Astrocyte (in vitro differentiated cells and primary cell): ENCODE measurements around the gene PLEKHG1. TPM values are rescaled to one million over a fixed set of nuclear protein-coding genes. Genes with fewer than 3 reads are reported as not detected.

Source experiments
- DNase-seq: peaks from one replicate; pipeline ENCODE4 v3.0.0-alpha.2; 2010; ENCODE audit warnings: low read depth
- FAIRE-seq: peaks from 2 replicates; lab custom pipeline; 2011; peaks lifted over from hg19 to GRCh38; lab: Jason Lieb, UNC
- H2AFZ ChIP-seq: 2 replicates; pipeline ENCODE4 v1.6.0; 2012; ENCODE audit warnings: low read depth, low read length, inconsistent platforms
- H3K27ac ChIP-seq: 2 replicates; pipeline ENCODE4 v1.5.1; 2011; ENCODE audit warnings: low read depth, low read length, inconsistent platforms
- H3K27me3 ChIP-seq: 2 replicates; pipeline ENCODE4 v1.6.0; 2011; ENCODE audit warnings: low read length, inconsistent platforms; ENCODE audit not compliant: insufficient read depth
- H3K36me3 ChIP-seq: 2 replicates; pipeline ENCODE4 v1.5.1; 2011; ENCODE audit warnings: low read length, inconsistent platforms; ENCODE audit not compliant: insufficient read depth
- H3K4me1 ChIP-seq: 2 replicates; pipeline ENCODE4 v1.5.1; 2011; ENCODE audit warnings: low read length, inconsistent platforms; ENCODE audit not compliant: insufficient read depth
- H3K4me2 ChIP-seq: 2 replicates; pipeline ENCODE4 v1.6.0; 2012; ENCODE audit warnings: low read length, inconsistent platforms
- H3K4me3 ChIP-seq: 2 replicates; pipeline ENCODE4 v1.5.1; 2011; ENCODE audit warnings: low read depth, mild to moderate bottlenecking, low read length, inconsistent platforms; ENCODE audit not compliant: insufficient read depth
- H3K79me2 ChIP-seq: 2 replicates; pipeline ENCODE4 v1.6.0; 2012; ENCODE audit warnings: mild to moderate bottlenecking, low read length, inconsistent platforms; ENCODE audit not compliant: insufficient read depth
- H3K9ac ChIP-seq: 2 replicates; pipeline ENCODE4 v1.6.0; 2012; ENCODE audit warnings: mild to moderate bottlenecking, low read length, inconsistent platforms
- H3K9me3 ChIP-seq: 2 replicates; pipeline ENCODE4 v1.5.1; 2012; ENCODE audit warnings: low read depth, mild to moderate bottlenecking, low read length, inconsistent platforms; ENCODE audit not compliant: insufficient read depth
- H4K20me1 ChIP-seq: 2 replicates; pipeline ENCODE4 v1.6.0; 2012; ENCODE audit warnings: low read length, inconsistent platforms; ENCODE audit not compliant: insufficient read depth
- H3K27ac Mint-ChIP-seq: one replicate; pipeline ENCODE4 v1.8.0; 2021; ENCODE audit warnings: mild to moderate bottlenecking, mixed read lengths; ENCODE audit not compliant: unreplicated experiment
- H3K27me3 Mint-ChIP-seq: one replicate; pipeline ENCODE4 v1.8.0; 2021; ENCODE audit warnings: low read depth, mixed read lengths; ENCODE audit not compliant: unreplicated experiment
- H3K36me3 Mint-ChIP-seq: one replicate; pipeline ENCODE4 v1.8.0; 2021; ENCODE audit warnings: low read depth, mixed read lengths; ENCODE audit not compliant: unreplicated experiment
- H3K4me1 Mint-ChIP-seq: one replicate; pipeline ENCODE4 v1.8.0; 2021; ENCODE audit warnings: low read depth, mixed read lengths; ENCODE audit not compliant: unreplicated experiment
- H3K4me3 Mint-ChIP-seq: one replicate; pipeline ENCODE4 v1.8.0; 2021; ENCODE audit warnings: mild to moderate bottlenecking, moderate library complexity, mixed read lengths; ENCODE audit not compliant: unreplicated experiment
- H3K9me3 Mint-ChIP-seq: one replicate; pipeline ENCODE4 v1.8.0; 2021; ENCODE audit warnings: mild to moderate bottlenecking, mixed read lengths; ENCODE audit not compliant: unreplicated experiment
- EZH2 ChIP-seq: IDR thresholded peaks from 2 replicates; pipeline ENCODE4 v1.6.1; 2012; ENCODE audit warnings: mild to moderate bottlenecking, low read length, inconsistent platforms; ENCODE audit not compliant: insufficient read depth
- total RNA-seq: library from RNA; stranded (reverse); gene quantifications from 2 replicates; pipeline ENCODE4 v1.2.1, GENCODE V29; 2021
- TF ChIP-seq, protein P1 (sequence below): IDR thresholded peaks from 2 replicates; pipeline ENCODE4 v1.5.1; 2011; ENCODE audit warnings: low read depth, mild to moderate bottlenecking, inconsistent platforms, low read length, moderate library complexity; ENCODE audit not compliant: insufficient read depth

PLEKHG1 gene
- total RNA-seq, 1 donor from 2014 or later: 12.1 TPM

DNA sequence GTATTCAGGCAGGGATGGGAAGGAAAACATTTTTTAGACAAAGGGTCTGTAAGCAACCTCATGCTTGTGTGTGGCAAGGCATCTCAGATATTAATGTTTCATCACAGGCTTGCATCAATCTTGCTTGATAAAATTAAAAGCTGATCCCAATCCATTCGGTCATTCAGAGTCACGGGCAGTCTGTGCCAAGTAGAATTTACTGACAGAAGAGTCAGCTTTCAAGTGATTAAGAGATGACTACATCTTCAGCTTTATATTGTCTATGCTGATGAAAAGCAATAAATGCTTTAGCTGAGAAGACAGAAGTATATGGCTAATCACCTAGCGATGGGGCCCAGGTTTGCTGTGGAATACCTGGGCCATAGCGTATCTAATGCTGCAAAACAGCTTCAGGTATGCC, 3.5 kb downstream of the PLEKHG1 start:
- H3K27me3 Mint-ChIP-seq: peaks cover 30% of the 10 kb centered on the region
- FAIRE-seq: no peak
- no peak for TF ChIP-seq EZH2
- TF ChIP-seq, protein P1, sequence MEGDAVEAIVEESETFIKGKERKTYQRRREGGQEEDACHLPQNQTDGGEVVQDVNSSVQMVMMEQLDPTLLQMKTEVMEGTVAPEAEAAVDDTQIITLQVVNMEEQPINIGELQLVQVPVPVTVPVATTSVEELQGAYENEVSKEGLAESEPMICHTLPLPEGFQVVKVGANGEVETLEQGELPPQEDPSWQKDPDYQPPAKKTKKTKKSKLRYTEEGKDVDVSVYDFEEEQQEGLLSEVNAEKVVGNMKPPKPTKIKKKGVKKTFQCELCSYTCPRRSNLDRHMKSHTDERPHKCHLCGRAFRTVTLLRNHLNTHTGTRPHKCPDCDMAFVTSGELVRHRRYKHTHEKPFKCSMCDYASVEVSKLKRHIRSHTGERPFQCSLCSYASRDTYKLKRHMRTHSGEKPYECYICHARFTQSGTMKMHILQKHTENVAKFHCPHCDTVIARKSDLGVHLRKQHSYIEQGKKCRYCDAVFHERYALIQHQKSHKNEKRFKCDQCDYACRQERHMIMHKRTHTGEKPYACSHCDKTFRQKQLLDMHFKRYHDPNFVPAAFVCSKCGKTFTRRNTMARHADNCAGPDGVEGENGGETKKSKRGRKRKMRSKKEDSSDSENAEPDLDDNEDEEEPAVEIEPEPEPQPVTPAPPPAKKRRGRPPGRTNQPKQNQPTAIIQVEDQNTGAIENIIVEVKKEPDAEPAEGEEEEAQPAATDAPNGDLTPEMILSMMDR: no peak

DNA sequence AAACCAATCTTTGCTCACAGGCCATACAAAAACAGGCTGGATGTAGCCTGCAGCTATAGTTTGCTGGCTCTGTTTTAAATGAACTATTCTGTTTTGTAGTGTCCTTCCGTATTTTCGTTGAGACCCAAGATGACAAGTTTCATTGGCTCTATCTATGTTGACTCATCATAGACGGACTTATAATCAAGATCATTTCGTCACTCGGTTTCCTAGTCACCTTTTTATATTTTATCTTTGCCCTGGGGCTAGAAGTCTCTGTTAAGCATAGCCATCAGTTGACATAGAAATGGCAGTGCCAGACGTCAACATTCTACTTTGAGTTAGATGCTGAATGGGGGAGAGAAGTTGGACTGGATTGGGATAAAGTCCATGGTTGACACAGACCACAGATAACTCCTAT, 4.8 kb downstream of the PLEKHG1 start:
- Histone ChIP-seq H3K4me2 (no peak overlapping the region), H3K36me3 (no peaks in the 10 kb centered on the region), H3K27me3 (peaks cover 6% of the 10 kb centered on the region), H3K27ac (no peak overlapping the region), H3K4me3 (no peak overlapping the region), H2AFZ (no peak overlapping the region), H3K9me3 (no peaks in the 10 kb centered on the region), H3K9ac (no peak overlapping the region), H3K4me1 (no peaks in the 10 kb centered on the region), H3K79me2 (peaks cover 27% of the 10 kb centered on the region), H4K20me1 (peaks cover 13% of the 10 kb centered on the region)
- H3K9me3 Mint-ChIP-seq: peaks cover 3% of the 10 kb centered on the region
- H3K4me3 Mint-ChIP-seq: no peak overlapping the region
- FAIRE-seq (no peak), DNase-seq (no peak)
- no peak overlapping the region for H3K27ac Mint-ChIP-seq
- no peak for TF ChIP-seq EZH2
- TF ChIP-seq, protein P1: no peak
- H3K4me1 Mint-ChIP-seq: peaks cover 6% of the 10 kb centered on the region
- H3K27me3 Mint-ChIP-seq: peaks cover 18% of the 10 kb centered on the region
- H3K36me3 Mint-ChIP-seq: no peaks in the 10 kb centered on the region

More for the DNA sequence above, 3.5 kb downstream of the PLEKHG1 start:
- Mint-ChIP-seq H3K4me1 (peaks cover 6% of the 10 kb centered on the region), H3K27ac (no peak overlapping the region), H3K4me3 (no peak overlapping the region), H3K36me3 (no peaks in the 10 kb centered on the region), H3K9me3 (no peaks in the 10 kb centered on the region)
- no peak overlapping the region for H3K4me2 ChIP-seq
- H3K36me3 ChIP-seq: no peaks in the 10 kb centered on the region
- no peak for DNase-seq
- peaks cover 18% of the 10 kb centered on the region for H3K27me3 ChIP-seq
- H2AFZ ChIP-seq: no peak overlapping the region
- H3K9ac ChIP-seq: no peak overlapping the region
- peaks cover 13% of the 10 kb centered on the region for H4K20me1 ChIP-seq
- no peaks in the 10 kb centered on the region for H3K9me3 ChIP-seq
- no peak overlapping the region for H3K4me3 ChIP-seq
- no peak overlapping the region for H3K27ac ChIP-seq
- peaks cover 27% of the 10 kb centered on the region for H3K79me2 ChIP-seq
- H3K4me1 ChIP-seq: no peaks in the 10 kb centered on the region

DNA sequence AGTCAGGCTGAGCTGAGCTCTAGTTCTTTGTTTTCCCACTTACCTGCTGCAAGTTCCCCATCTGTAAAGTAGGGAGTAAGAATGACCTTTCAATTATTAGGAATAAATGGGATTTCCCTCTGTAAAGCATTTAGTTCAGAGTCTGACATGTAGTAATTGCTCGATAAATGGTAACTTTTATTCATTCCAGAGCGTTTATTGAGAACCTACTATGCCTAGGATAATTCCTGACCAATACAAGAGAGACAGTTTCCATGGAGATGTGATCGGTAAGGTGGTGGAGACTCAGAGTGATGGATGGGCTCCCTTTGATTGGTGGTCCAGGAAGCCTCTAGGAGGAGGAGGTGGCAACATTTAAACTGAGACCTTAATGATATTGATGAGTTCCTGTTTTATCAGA, 5.6 kb downstream of the PLEKHG1 start:
- Mint-ChIP-seq H3K27me3 (peaks cover 18% of the 10 kb centered on the region), H3K9me3 (peaks cover 3% of the 10 kb centered on the region), H3K4me3 (no peak overlapping the region), H3K4me1 (peaks cover 6% of the 10 kb centered on the region), H3K27ac (no peak overlapping the region), H3K36me3 (no peaks in the 10 kb centered on the region)
- Histone ChIP-seq H3K36me3 (no peaks in the 10 kb centered on the region), H3K9me3 (no peaks in the 10 kb centered on the region), H2AFZ (no peak overlapping the region), H4K20me1 (peaks cover 13% of the 10 kb centered on the region), H3K27ac (no peak overlapping the region), H3K4me3 (no peak overlapping the region), H3K79me2 (peaks cover 27% of the 10 kb centered on the region), H3K27me3 (peaks cover 5% of the 10 kb centered on the region), H3K4me1 (no peaks in the 10 kb centered on the region), H3K4me2 (no peak overlapping the region), H3K9ac (no peak overlapping the region)
- no peak for DNase-seq
- TF ChIP-seq, protein P1: no peak
- no peak for TF ChIP-seq EZH2
- FAIRE-seq: no peak
